Psoas muscle (tissue), 8 donors: ENCODE results near the gene GARS1. TPM values are rescaled to one million over a fixed set of nuclear protein-coding genes. Genes with fewer than 3 reads are reported as not detected.

Experiments used
- ATAC-seq, 4 donors: fragments of 200-7000 bp; cut with Tn5 transposase; one replicate each; pipeline ENCODE4 v1.9.1; 2020; ENCODE audit warnings: moderate library complexity in 3 of 4, mild to moderate bottlenecking in 2 of 4
- DNase-seq, 2 donors: peaks; one replicate each; pipeline ENCODE4 v3.0.0-alpha.2; 2020
- H3K27ac ChIP-seq: fragments of 200-600 bp; one replicate; pipeline ENCODE4 v1.8.0; 2022
- H3K27me3 ChIP-seq, 3 donors: fragments of 200-600 bp in 1 of 3; one replicate each; pipeline versions ENCODE4 v1.6.1 to v1.8.0; 2013 to 2022; ENCODE audit warnings: low read length in 2 of 3, mild to moderate bottlenecking in 2 of 3, moderate library complexity in 1 of 3; ENCODE audit not compliant: insufficient read depth in 3 of 3
- H3K36me3 ChIP-seq, 2 donors: fragments of 200-600 bp in 1 of 2; one replicate each; pipeline versions ENCODE4 v1.6.1 to v1.8.0; 2013 to 2022; ENCODE audit warnings: low read depth in 1 of 2, mild to moderate bottlenecking in 1 of 2, moderate library complexity in 1 of 2; ENCODE audit not compliant: insufficient read depth in 1 of 2
- H3K4me1 ChIP-seq: fragments of 200-600 bp; one replicate; pipeline ENCODE4 v1.8.0; 2022
- H3K4me3 ChIP-seq: fragments of 200-600 bp; one replicate; pipeline ENCODE4 v1.8.0; 2022; ENCODE audit warnings: mild to moderate bottlenecking
- H3K9me3 ChIP-seq: fragments of 200-600 bp; one replicate; pipeline ENCODE4 v1.8.0; 2022
- WGBS, 3 donors: extraction: QIAGEN DNeasy Blood & Tissue Kit; methylation state at CpG; one replicate each; pipeline versions ENCODE4 v1.1.6 to v1.1.7; 2013; 5-methylcytosine and 5-hydroxymethylcytosine counted together
- intact Hi-C, 2 donors: fragments of 100-400 bp; cut with DNase I; formaldehyde crosslinking; loops; one replicate each; pipeline versions ENCODE4 v1.11.0 to v1.14.2; 2022
- polyA plus RNA-seq, 3 donors: library from polyadenylated mRNA; stranded (reverse); fragments of 200-250 nt; gene quantifications; one replicate each; pipeline ENCODE4 v1.2.3, GENCODE V29; 2013
- total RNA-seq, 4 donors: library from RNA; stranded (reverse); fragmentation: NEBNext Ultra II Directional in 2 of 4; extraction: Animal tissue kit (Norgen Biotek cat#: 25700) in 2 of 4; gene quantifications; one replicate each; pipeline versions ENCODE4 v1.2.1 to v1.2.4, GENCODE V29; 2021 to 2023
- TF ChIP-seq, protein P1 (sequence below): fragments of 200-600 bp; IDR thresholded peaks from one replicate; pipeline ENCODE4 v1.8.0; 2022; ENCODE audit warnings: antibody characterized with exemption
- donor health status: healthy with polysubstance abuse.
- donor health status: DM: no; HTN: no; CAD: no; lungs with moderate emphysema.
- donor health status: Bipolar disorder and iron deficiency.
- donor health status: healthy.
- donor health status: DM: yes; HTN: yes; CAD: no.
- donor health status: DM: no; HTN: no; CAD: no.
- donor health status: DM: no; HTN: no; CAD: no.
- donor health status: DM: yes; HTN: yes; CAD: no.

Gene GARS1
- total and polyA plus RNA-seq, 7 donors: 44.5 to 146 (median 65.5) TPM

DNA sequence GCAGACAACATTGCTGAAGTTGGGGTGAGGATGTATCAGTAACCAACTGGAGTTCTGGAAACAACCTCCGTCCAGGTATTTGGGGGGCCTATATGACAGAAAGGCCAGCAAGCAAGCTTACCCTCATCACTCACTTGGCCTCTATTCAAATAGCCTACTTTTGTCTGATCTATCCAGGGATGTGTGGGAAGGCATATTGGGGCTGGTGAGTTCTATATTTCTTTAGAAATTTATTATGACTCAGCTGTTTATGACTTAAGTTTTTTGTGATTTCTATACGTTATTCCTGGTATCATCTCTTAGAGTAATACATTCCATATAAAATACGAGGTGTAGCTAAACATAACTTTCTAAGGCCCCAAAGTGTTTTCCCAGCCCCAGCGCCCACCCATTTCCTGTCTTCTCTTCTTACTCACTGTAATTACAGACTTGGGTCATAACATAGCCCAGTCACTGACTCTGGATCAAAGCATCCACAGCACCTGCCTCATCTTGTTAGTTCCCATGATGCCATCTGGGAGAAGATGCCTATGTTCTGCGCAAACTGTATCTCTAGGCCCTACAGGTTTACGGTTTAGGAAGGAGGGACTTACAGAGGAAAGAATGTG is 18.1 kb downstream of the GARS1 start:
- Histone ChIP-seq H3K27me3 (no peaks in the 10 kb centered on the region), H3K9me3 (no peaks in the 10 kb centered on the region), H3K4me1 (no peaks in the 10 kb centered on the region), H3K4me3 (no peak overlapping the region), H3K27ac (no peak overlapping the region), H3K36me3 (peaks cover 15 to 99% of the 10 kb centered on the region in 2 donors)
- DNase-seq (no peak), ATAC-seq (no peak)
- TF ChIP-seq, protein P1, sequence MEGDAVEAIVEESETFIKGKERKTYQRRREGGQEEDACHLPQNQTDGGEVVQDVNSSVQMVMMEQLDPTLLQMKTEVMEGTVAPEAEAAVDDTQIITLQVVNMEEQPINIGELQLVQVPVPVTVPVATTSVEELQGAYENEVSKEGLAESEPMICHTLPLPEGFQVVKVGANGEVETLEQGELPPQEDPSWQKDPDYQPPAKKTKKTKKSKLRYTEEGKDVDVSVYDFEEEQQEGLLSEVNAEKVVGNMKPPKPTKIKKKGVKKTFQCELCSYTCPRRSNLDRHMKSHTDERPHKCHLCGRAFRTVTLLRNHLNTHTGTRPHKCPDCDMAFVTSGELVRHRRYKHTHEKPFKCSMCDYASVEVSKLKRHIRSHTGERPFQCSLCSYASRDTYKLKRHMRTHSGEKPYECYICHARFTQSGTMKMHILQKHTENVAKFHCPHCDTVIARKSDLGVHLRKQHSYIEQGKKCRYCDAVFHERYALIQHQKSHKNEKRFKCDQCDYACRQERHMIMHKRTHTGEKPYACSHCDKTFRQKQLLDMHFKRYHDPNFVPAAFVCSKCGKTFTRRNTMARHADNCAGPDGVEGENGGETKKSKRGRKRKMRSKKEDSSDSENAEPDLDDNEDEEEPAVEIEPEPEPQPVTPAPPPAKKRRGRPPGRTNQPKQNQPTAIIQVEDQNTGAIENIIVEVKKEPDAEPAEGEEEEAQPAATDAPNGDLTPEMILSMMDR: no peak
- 88% methylated on average over 6 of the region's 6 CpGs for WGBS, 3 donors
- intact Hi-C loops: loop anchor here in 1 of 2 donors (10.0 kb wide), 1 partner anchor 122 kb away; no protein-coding TSS in a partner anchor

DNA sequence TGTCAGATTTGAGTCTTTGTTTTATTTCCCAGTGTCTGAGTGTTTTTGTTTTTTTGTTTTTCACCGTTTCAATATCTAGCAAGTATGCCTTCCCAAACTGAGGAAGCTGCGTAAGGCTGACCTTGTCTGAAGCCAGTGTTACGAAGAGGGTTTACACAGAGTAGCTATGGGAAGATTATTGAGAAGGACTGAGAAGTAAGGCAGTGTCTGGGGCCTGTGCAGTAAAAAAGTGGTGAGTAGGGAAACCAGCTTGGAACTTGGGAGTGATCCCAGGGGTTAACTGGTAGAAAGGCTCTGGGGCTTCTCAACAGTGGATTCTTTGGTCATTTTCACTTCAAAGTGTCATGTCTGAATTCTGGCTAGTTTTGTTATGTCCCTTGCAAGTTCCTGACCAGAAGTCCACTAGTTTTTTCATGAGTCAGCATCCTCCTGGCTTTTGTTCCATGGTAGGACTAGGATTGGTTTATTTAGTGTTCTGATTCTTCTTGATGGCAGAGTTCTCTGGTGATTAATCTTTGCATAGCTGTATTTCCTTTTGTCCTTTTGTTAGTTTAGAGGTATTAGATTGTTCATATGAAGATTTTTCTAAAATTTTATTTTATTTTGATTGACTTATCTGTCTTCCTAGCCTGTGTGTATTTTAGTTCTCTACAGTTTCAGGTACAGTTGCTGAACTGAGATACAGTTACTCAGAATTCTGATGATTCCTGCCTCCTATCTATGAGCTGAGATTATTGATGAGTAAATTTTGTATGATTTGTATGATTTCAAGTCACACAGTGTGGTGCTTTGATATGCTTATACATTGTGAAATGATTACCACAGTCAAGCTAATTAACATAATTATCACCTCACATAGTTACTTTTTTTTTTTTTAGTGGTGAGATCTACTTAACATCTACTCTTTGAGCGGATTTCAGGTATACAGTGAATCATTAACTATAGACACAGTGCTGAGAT is 19.0 kb downstream of the GARS1 start:
- Histone ChIP-seq H3K4me3 (no peak overlapping the region), H3K27ac (no peak overlapping the region), H3K27me3 (no peaks in the 10 kb centered on the region), H3K9me3 (no peaks in the 10 kb centered on the region), H3K4me1 (no peaks in the 10 kb centered on the region), H3K36me3 (peaks cover 15 to 99% of the 10 kb centered on the region in 2 donors)
- WGBS, 3 donors: 95 to 97% (median 97%) methylated on average over 4 of the region's 4 CpGs
- intact Hi-C loops: loop anchor here in 1 of 2 donors (10.0 kb wide), 1 partner anchor 121 kb away; no protein-coding TSS in a partner anchor
- DNase-seq: no peak
- TF ChIP-seq, protein P1: no peak
- no peak for ATAC-seq

DNA sequence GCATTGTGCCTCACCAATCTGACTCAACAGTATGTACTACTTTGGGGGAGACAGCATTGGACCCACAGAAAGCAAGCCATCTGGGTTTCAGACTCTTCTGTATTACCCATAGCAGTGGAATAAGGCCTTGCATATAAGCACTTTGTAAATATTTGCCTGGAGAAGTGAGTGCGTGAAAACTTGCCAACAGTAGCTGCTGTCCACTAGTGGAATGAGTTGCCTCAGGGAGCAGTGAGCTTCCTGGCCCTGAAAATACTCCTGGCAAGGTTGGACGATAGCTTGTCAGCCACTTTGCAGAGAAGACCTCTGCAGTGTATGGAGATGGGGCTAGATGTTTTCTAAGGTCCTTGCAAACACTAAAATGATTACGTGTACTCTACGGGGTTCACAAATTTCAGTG is 21.6 kb downstream of the GARS1 start:
- no peaks in the 10 kb centered on the region for H3K27me3 ChIP-seq
- no peaks in the 10 kb centered on the region for H3K4me1 ChIP-seq
- TF ChIP-seq, protein P1: no peak
- ATAC-seq (no peak), DNase-seq (no peak)
- WGBS, 3 donors: 72 to 85% (median 74%) methylated on average over 4 of the region's 4 CpGs
- H3K36me3 ChIP-seq: peaks cover 16 to 99% of the 10 kb centered on the region in 2 donors
- no peaks in the 10 kb centered on the region for H3K9me3 ChIP-seq
- no peak overlapping the region for H3K4me3 ChIP-seq
- intact Hi-C loops: loop anchor here in 1 of 2 donors (10.0 kb wide), 1 partner anchor 118 kb away; no protein-coding TSS in a partner anchor
- H3K27ac ChIP-seq: no peak overlapping the region

DNA sequence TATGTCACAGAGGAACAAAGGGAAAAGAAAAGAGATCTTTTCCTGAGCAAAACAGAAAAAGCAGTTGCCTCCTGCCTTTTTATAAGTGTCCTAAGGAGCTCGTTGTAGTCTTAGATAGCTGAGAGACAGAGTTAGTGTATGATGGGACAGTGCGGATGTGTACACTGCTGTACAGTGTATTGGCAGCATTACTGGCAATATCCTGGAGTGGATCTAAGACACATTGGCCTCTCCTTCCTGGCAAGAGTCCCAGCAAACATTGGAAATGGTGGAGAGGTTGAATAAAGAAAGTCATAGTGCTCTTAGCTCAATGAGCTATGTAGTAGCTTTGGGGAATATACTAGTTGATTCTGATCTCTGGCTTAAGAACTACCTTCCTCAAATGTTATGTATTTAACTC is 22.7 kb downstream of the GARS1 start:
- intact Hi-C loops: loop anchor here in 1 of 2 donors (10.0 kb wide), 1 partner anchor 117 kb away; no protein-coding TSS in a partner anchor
- peaks cover 17 to 99% of the 10 kb centered on the region in 2 donors for H3K36me3 ChIP-seq
- no peak overlapping the region for H3K27ac ChIP-seq
- H3K27me3 ChIP-seq: no peaks in the 10 kb centered on the region
- TF ChIP-seq, protein P1: no peak
- no peaks in the 10 kb centered on the region for H3K9me3 ChIP-seq
- H3K4me3 ChIP-seq: no peak overlapping the region
- ATAC-seq (no peak), DNase-seq (no peak)
- WGBS, 3 donors: 89 to 94% (median 91%) methylated on average over 2 of the region's 2 CpGs
- H3K4me1 ChIP-seq: no peaks in the 10 kb centered on the region
